ENCODE measurements around the gene CYS1.
"Not testable (repeated sequence)": the region's sequence is repeated elsewhere in the genome, so short reads cannot be mapped to it uniquely, and the experiment has no call there.

Gene CYS1

GRCh38 chr2:10011606-10012325, 68.4 kb downstream of the CYS1 start:
- not testable (repeated sequence) for DNase-seq

GRCh38 chr2:10010861-10011605, 69.2 kb downstream of the CYS1 start:
- DNase-seq = not testable (repeated sequence)

GRCh38 chr2:10009811-10010781, 70.1 kb downstream of the CYS1 start:
- DNase-seq = no peak

GRCh38 chr2:10009271-10009810, 70.9 kb downstream of the CYS1 start:
- DNase-seq = no peak

- DNase-seq = no peak
Observed at GRCh38 chr2:10008809-10009176, 71.4 kb downstream of the CYS1 start.

- no peak for DNase-seq
Observed at GRCh38 chr2:10007921-10008808, 72.0 kb downstream of the CYS1 start.

GRCh38 chr2:10007435-10007834, 72.8 kb downstream of the CYS1 start:
- DNase-seq = no peak
